H9 (cell line): Measurements from ENCODE around the gene SCGB1D2. TPM values are rescaled to one million over a fixed set of nuclear protein-coding genes. Genes with fewer than 3 reads are reported as not detected.

ENCODE experiments used
- DNase-seq: peaks from one replicate; pipeline ENCODE4 v3.0.0-alpha.2; 2017
- H2AFZ ChIP-seq: one replicate; pipeline ENCODE4 v1.6.1; 2013; ENCODE audit warnings: mild to moderate bottlenecking, low read length, control low read depth, moderate library complexity
- H2AK5ac ChIP-seq: 2 replicates; pipeline ENCODE4 v1.6.1; 2013; ENCODE audit warnings: low read length, control low read depth, mixed read lengths; ENCODE audit not compliant: insufficient read length
- H2BK120ac ChIP-seq: one replicate; pipeline ENCODE4 v1.6.1; 2013; ENCODE audit warnings: low read depth, mild to moderate bottlenecking, low read length, control low read depth, inconsistent platforms; ENCODE audit not compliant: poor library complexity, severe bottlenecking
- H2BK12ac ChIP-seq: 2 replicates; pipeline ENCODE4 v1.6.1; 2013; ENCODE audit warnings: low read length, control low read depth, mixed read lengths, low read depth; ENCODE audit not compliant: insufficient read length
- H2BK15ac ChIP-seq: 2 replicates; pipeline ENCODE4 v1.6.1; 2013; ENCODE audit warnings: low read depth, low read length, control low read depth
- H2BK20ac ChIP-seq: one replicate; pipeline ENCODE4 v1.6.1; 2013; ENCODE audit warnings: low read depth, mild to moderate bottlenecking, low read length, control low read depth, inconsistent platforms; ENCODE audit not compliant: poor library complexity, severe bottlenecking
- H2BK5ac ChIP-seq: 2 replicates; pipeline ENCODE4 v1.6.1; 2013; ENCODE audit warnings: low read length, control low read depth, mixed read lengths; ENCODE audit not compliant: insufficient read length
- H3K14ac ChIP-seq: 2 replicates; pipeline ENCODE4 v1.6.1; 2013; ENCODE audit warnings: low read length, control low read depth; ENCODE audit not compliant: insufficient read depth
- H3K18ac ChIP-seq: 2 replicates; pipeline ENCODE4 v1.6.1; 2013; ENCODE audit warnings: low read depth, mild to moderate bottlenecking, mixed read lengths, low read length, control low read depth; ENCODE audit not compliant: insufficient read length
- H3K23ac ChIP-seq: 2 replicates; pipeline ENCODE4 v1.6.1; 2013; ENCODE audit warnings: low read length, control low read depth, mixed read lengths, low read depth; ENCODE audit not compliant: insufficient read length
- H3K23me2 ChIP-seq: 2 replicates; pipeline ENCODE4 v1.6.1; 2013; ENCODE audit warnings: low read depth, mild to moderate bottlenecking, mixed read lengths, low read length, control low read depth; ENCODE audit not compliant: insufficient read length, poor library complexity, severe bottlenecking
- H3K27ac ChIP-seq: 2 replicates; pipeline ENCODE4 v1.5.1; 2013; ENCODE audit warnings: low read length, control low read depth, mixed read lengths, low read depth; ENCODE audit not compliant: insufficient read length
- H3K27me3 ChIP-seq: 2 replicates; pipeline ENCODE4 v1.6.1; 2013; ENCODE audit warnings: low read length, control low read depth, inconsistent platforms; ENCODE audit not compliant: insufficient read depth
- H3K4ac ChIP-seq: 2 replicates; pipeline ENCODE4 v1.6.1; 2013; ENCODE audit warnings: low read depth, mild to moderate bottlenecking, control low read depth, inconsistent platforms, low read length, moderate library complexity
- H3K4me1 ChIP-seq: 2 replicates; pipeline ENCODE4 v1.6.1; 2013; ENCODE audit warnings: low read length, control low read depth, inconsistent platforms; ENCODE audit not compliant: insufficient read depth
- H3K4me2 ChIP-seq: 2 replicates; pipeline ENCODE4 v1.6.1; 2013; ENCODE audit warnings: low read length, control low read depth, mixed read lengths; ENCODE audit not compliant: insufficient read length, insufficient read depth
- H3K56ac ChIP-seq: 2 replicates; pipeline ENCODE4 v1.6.1; 2013; ENCODE audit warnings: low read depth, mild to moderate bottlenecking, mixed read lengths, low read length, control low read depth; ENCODE audit not compliant: insufficient read length
- H3K79me1 ChIP-seq: 2 replicates; pipeline ENCODE4 v1.6.1; 2013; ENCODE audit warnings: low read depth, mild to moderate bottlenecking, moderate library complexity, low read length, control low read depth, inconsistent platforms; ENCODE audit not compliant: insufficient read depth, poor library complexity, severe bottlenecking
- H3K79me2 ChIP-seq: 2 replicates; pipeline ENCODE4 v1.6.1; 2013; ENCODE audit warnings: low read length, control low read depth, inconsistent platforms; ENCODE audit not compliant: insufficient read depth
- H3K9ac ChIP-seq: 2 replicates; pipeline ENCODE4 v1.6.1; 2013; ENCODE audit warnings: low read length, control low read depth, mixed read lengths; ENCODE audit not compliant: insufficient read length; ENCODE audit errors: extremely low read depth
- H3K9me3 ChIP-seq: one replicate; pipeline ENCODE4 v1.6.1; 2013; ENCODE audit warnings: low read depth, low read length, inconsistent platforms; ENCODE audit not compliant: control insufficient read depth
- H3T11ph ChIP-seq: one replicate; pipeline ENCODE4 v1.6.1; 2013; ENCODE audit warnings: mild to moderate bottlenecking, low read length, control low read depth, inconsistent platforms
- H4K20me1 ChIP-seq: one replicate; pipeline ENCODE4 v1.6.1; 2013; ENCODE audit not compliant: control insufficient read depth, insufficient read length, insufficient read depth
- H4K5ac ChIP-seq: 2 replicates; pipeline ENCODE4 v1.6.1; 2013; ENCODE audit warnings: low read depth, mild to moderate bottlenecking, mixed read lengths, low read length, control low read depth; ENCODE audit not compliant: insufficient read length
- H4K8ac ChIP-seq: replicated peaks from 2 replicates; pipeline ENCODE4 v1.6.1; 2013; ENCODE audit warnings: low read length, control low read depth, mixed read lengths, low read depth; ENCODE audit not compliant: insufficient read length
- H4K91ac ChIP-seq: 2 replicates; pipeline ENCODE4 v1.6.1; 2013; ENCODE audit warnings: low read depth, mild to moderate bottlenecking, moderate library complexity, mixed read lengths, low read length, control low read depth; ENCODE audit not compliant: insufficient read length
- H3K27ac Mint-ChIP-seq, 3 experiments: 2 replicates in 2 of 3; 3 replicates in 1 of 3; pipeline ENCODE4 v1.8.0; 2020 to 2021; ENCODE audit warnings: mixed read lengths in 3 of 3, mild to moderate bottlenecking in 1 of 3, moderate library complexity in 1 of 3
- H3K27me3 Mint-ChIP-seq: 2 replicates; pipeline ENCODE4 v1.8.0; 2021; ENCODE audit warnings: low read depth, mild to moderate bottlenecking, moderate library complexity, mixed read lengths
- H3K36me3 Mint-ChIP-seq, 3 experiments: 2 replicates in 2 of 3; 3 replicates in 1 of 3; pipeline ENCODE4 v1.8.0; 2020 to 2021; ENCODE audit warnings: low read depth in 3 of 3, mixed read lengths in 3 of 3; ENCODE audit not compliant: insufficient read depth in 1 of 3
- H3K4me1 Mint-ChIP-seq, 2 experiments: 2 replicates each; pipeline ENCODE4 v1.8.0; 2020; ENCODE audit warnings: mixed read lengths in 2 of 2
- H3K4me3 Mint-ChIP-seq, 2 experiments: 2 replicates in 1 of 2; 3 replicates in 1 of 2; pipeline ENCODE4 v1.8.0; 2020 to 2021; ENCODE audit warnings: mild to moderate bottlenecking in 2 of 2, mixed read lengths in 2 of 2, moderate library complexity in 1 of 2
- H3K9me3 Mint-ChIP-seq, 2 experiments: 2 replicates in 1 of 2; 3 replicates in 1 of 2; pipeline ENCODE4 v1.8.0; 2020; ENCODE audit warnings: mild to moderate bottlenecking in 2 of 2, mixed read lengths in 2 of 2, moderate library complexity in 1 of 2
- CTCF ChIP-seq: fragments of 200-600 bp; sonication (generic); conservative IDR thresholded peaks from 3 replicates; pipeline ENCODE4 v1.8.0; 2021; ENCODE audit warnings: antibody characterized with exemption, mild to moderate bottlenecking
- WGBS: extraction: QIAGEN DNeasy Blood & Tissue Kit; methylation state at CpG from one replicate; pipeline ENCODE4 v1.1.7; 2013; ENCODE audit warnings: missing lambda C conversion rate, low lambda C conversion rate, mixed read lengths; ENCODE audit not compliant: insufficient read length; ENCODE audit errors: extremely low coverage; 5-methylcytosine and 5-hydroxymethylcytosine counted together
- total RNA-seq: library from RNA; stranded (reverse); gene quantifications from 2 replicates; pipeline ENCODE4 v1.2.1, GENCODE V29; 2021

Gene SCGB1D2
- total RNA-seq, 1 experiment from 2014 or later: not detected

- no peak overlapping the region for H3K18ac ChIP-seq
- Mint-ChIP-seq H3K36me3 (no peaks in the 10 kb centered on the region), H3K27me3 (peaks cover 2% of the 10 kb centered on the region; the same call in 1 of the 2 replicates), H3K4me3 (no peak overlapping the region), H3K27ac (no peak overlapping the region), H3K9me3 (no peaks in the 10 kb centered on the region), H3K4me1 (no peaks in the 10 kb centered on the region)
- H3K79me1 ChIP-seq: no peaks in the 10 kb centered on the region
- H2AFZ ChIP-seq: no peak overlapping the region
- no peak overlapping the region for H2BK120ac ChIP-seq
- no peak overlapping the region for H4K91ac ChIP-seq
- no peak for DNase-seq
- H3K27me3 ChIP-seq: no peaks in the 10 kb centered on the region
- no peak overlapping the region for H2BK15ac ChIP-seq
- no peak overlapping the region for H3K4me2 ChIP-seq
- TF ChIP-seq CTCF: no peak
- no peaks in the 10 kb centered on the region for H3K9me3 ChIP-seq
- H3K9ac ChIP-seq: no peak overlapping the region
- no peak overlapping the region for H2BK5ac ChIP-seq
- no CpG with 5 or more reads among the region's 6 CpGs for WGBS
- H3K14ac ChIP-seq: no peak overlapping the region; the same call in 1 of the 2 replicates
- no peak overlapping the region for H2BK12ac ChIP-seq
- no peaks in the 10 kb centered on the region for H3K23me2 ChIP-seq
- H2BK20ac ChIP-seq: no peak overlapping the region
- no peaks in the 10 kb centered on the region for H3K79me2 ChIP-seq
- no peak overlapping the region for H3K56ac ChIP-seq
- no peak overlapping the region for H3T11ph ChIP-seq
- H3K4me1 ChIP-seq: no peaks in the 10 kb centered on the region
- H4K8ac ChIP-seq: no peak overlapping the region
- H3K27ac ChIP-seq: no peak overlapping the region
- H2AK5ac ChIP-seq: no peak overlapping the region
- H3K4ac ChIP-seq: no peak overlapping the region
- no peaks in the 10 kb centered on the region for H4K20me1 ChIP-seq
- H4K5ac ChIP-seq: no peak overlapping the region
- no peak overlapping the region for H3K23ac ChIP-seq
Measured at GRCh38 chr11:62202910-62203309, 39.1 kb upstream of the SCGB1D2 start.
